ENCODE data around the gene KAT2A.

KAT2A gene

GRCh38 chr17:42135664-42136653, 14.8 kb upstream of the KAT2A start:
- Histone ChIP-seq H3K27me3 (ENCODE audit: control insufficient read depth in 2 of 2, insufficient read depth in 2 of 2, low read length in 2 of 2) (no peaks in the 10 kb centered on the region), H3K9ac (ENCODE audit: low read depth in 1 of 2, low read length in 2 of 2) (peak overlapping the region; percentile 60 to 65), H3K27ac (ENCODE audit: low read depth in 2 of 2, low read length in 2 of 2) (peak overlapping the region; percentile 91 to 95), H3K4me1 (ENCODE audit: control insufficient read depth in 2 of 2, insufficient read depth in 2 of 2, low read length in 2 of 2) (peaks cover 45 to 50% of the 10 kb centered on the region in 2 donors), H3K36me3 (ENCODE audit: control insufficient read depth in 2 of 2, insufficient read depth in 2 of 2, low read length in 2 of 2) (peaks cover 0 to 5% of the 10 kb centered on the region in 2 donors), H3K4me3 (ENCODE audit: low read length in 2 of 2) (peak overlapping the region; percentile 59 to 81), H3K9me3 (ENCODE audit: control insufficient read depth in 2 of 2, low read length in 2 of 2) (no peaks in the 10 kb centered on the region)

GRCh38 chr17:42135151-42135550, 14.0 kb upstream of the KAT2A start:
- peak overlapping the region; percentile 91 to 95 for H3K27ac ChIP-seq (ENCODE audit: low read depth in 2 of 2, low read length in 2 of 2)
- peak overlapping the region; percentile 29 to 59 for H3K4me3 ChIP-seq (ENCODE audit: low read length in 2 of 2)
- H3K9ac ChIP-seq (ENCODE audit: low read depth in 1 of 2, low read length in 2 of 2): peak overlapping the region; percentile 60 to 65
- H3K9me3 ChIP-seq (ENCODE audit: control insufficient read depth in 2 of 2, low read length in 2 of 2): no peaks in the 10 kb centered on the region
- no peaks in the 10 kb centered on the region for H3K27me3 ChIP-seq (ENCODE audit: control insufficient read depth in 2 of 2, insufficient read depth in 2 of 2, low read length in 2 of 2)
- H3K36me3 ChIP-seq (ENCODE audit: control insufficient read depth in 2 of 2, insufficient read depth in 2 of 2, low read length in 2 of 2): peaks cover 5 to 9% of the 10 kb centered on the region in 2 donors
- H3K4me1 ChIP-seq (ENCODE audit: control insufficient read depth in 2 of 2, insufficient read depth in 2 of 2, low read length in 2 of 2): peaks cover 47 to 50% of the 10 kb centered on the region in 2 donors

- no peaks in the 10 kb centered on the region for H3K9me3 ChIP-seq (ENCODE audit: control insufficient read depth in 2 of 2, low read length in 2 of 2)
- peak overlapping the region; percentile 80 to 95 for H3K27ac ChIP-seq (ENCODE audit: low read depth in 2 of 2, low read length in 2 of 2)
- peaks cover 47 to 50% of the 10 kb centered on the region in 2 donors for H3K4me1 ChIP-seq (ENCODE audit: control insufficient read depth in 2 of 2, insufficient read depth in 2 of 2, low read length in 2 of 2)
- peak overlapping the region; percentile 29 to 49 for H3K9ac ChIP-seq (ENCODE audit: low read depth in 1 of 2, low read length in 2 of 2)
- H3K36me3 ChIP-seq (ENCODE audit: control insufficient read depth in 2 of 2, insufficient read depth in 2 of 2, low read length in 2 of 2): peaks cover 21 to 22% of the 10 kb centered on the region in 2 donors
- no peaks in the 10 kb centered on the region for H3K27me3 ChIP-seq (ENCODE audit: control insufficient read depth in 2 of 2, insufficient read depth in 2 of 2, low read length in 2 of 2)
- H3K4me3 ChIP-seq (ENCODE audit: low read length in 2 of 2): peak overlapping the region in 1 of 2 donors; percentile 32
Observed at GRCh38 chr17:42133461-42134041, 12.4 kb upstream of the KAT2A start.

GRCh38 chr17:42132941-42133340, 11.8 kb upstream of the KAT2A start:
- Histone ChIP-seq H3K27me3 (ENCODE audit: control insufficient read depth in 2 of 2, insufficient read depth in 2 of 2, low read length in 2 of 2) (no peaks in the 10 kb centered on the region), H3K9ac (ENCODE audit: low read depth in 1 of 2, low read length in 2 of 2) (peak overlapping the region; percentile 29 to 49), H3K27ac (ENCODE audit: low read depth in 2 of 2, low read length in 2 of 2) (peak overlapping the region; percentile 80 to 95), H3K4me1 (ENCODE audit: control insufficient read depth in 2 of 2, insufficient read depth in 2 of 2, low read length in 2 of 2) (peaks cover 42 to 50% of the 10 kb centered on the region in 2 donors), H3K9me3 (ENCODE audit: control insufficient read depth in 2 of 2, low read length in 2 of 2) (no peaks in the 10 kb centered on the region), H3K4me3 (ENCODE audit: low read length in 2 of 2) (peak overlapping the region; percentile 1 to 22), H3K36me3 (ENCODE audit: control insufficient read depth in 2 of 2, insufficient read depth in 2 of 2, low read length in 2 of 2) (peaks cover 27 to 29% of the 10 kb centered on the region in 2 donors)

GRCh38 chr17:42131981-42132432, 10.8 kb upstream of the KAT2A start:
- H3K4me3 ChIP-seq (ENCODE audit: low read length in 2 of 2): no peak overlapping the region
- peaks cover 34 to 37% of the 10 kb centered on the region in 2 donors for H3K36me3 ChIP-seq (ENCODE audit: control insufficient read depth in 2 of 2, insufficient read depth in 2 of 2, low read length in 2 of 2)
- H3K27ac ChIP-seq (ENCODE audit: low read depth in 2 of 2, low read length in 2 of 2): peak overlapping the region; percentile 80 to 95
- no peak overlapping the region for H3K9ac ChIP-seq (ENCODE audit: low read depth in 1 of 2, low read length in 2 of 2)
- H3K27me3 ChIP-seq (ENCODE audit: control insufficient read depth in 2 of 2, insufficient read depth in 2 of 2, low read length in 2 of 2): no peaks in the 10 kb centered on the region
- H3K4me1 ChIP-seq (ENCODE audit: control insufficient read depth in 2 of 2, insufficient read depth in 2 of 2, low read length in 2 of 2): peaks cover 42 to 50% of the 10 kb centered on the region in 2 donors
- no peaks in the 10 kb centered on the region for H3K9me3 ChIP-seq (ENCODE audit: control insufficient read depth in 2 of 2, low read length in 2 of 2)

GRCh38 chr17:42131232-42131631, 10.1 kb upstream of the KAT2A start:
- peak overlapping the region in 1 of 2 donors; percentile 95 for H3K27ac ChIP-seq (ENCODE audit: low read depth in 2 of 2, low read length in 2 of 2)
- no peaks in the 10 kb centered on the region for H3K9me3 ChIP-seq (ENCODE audit: control insufficient read depth in 2 of 2, low read length in 2 of 2)
- H3K4me1 ChIP-seq (ENCODE audit: control insufficient read depth in 2 of 2, insufficient read depth in 2 of 2, low read length in 2 of 2): peaks cover 38 to 43% of the 10 kb centered on the region in 2 donors
- H3K9ac ChIP-seq (ENCODE audit: low read depth in 1 of 2, low read length in 2 of 2): no peak overlapping the region
- H3K4me3 ChIP-seq (ENCODE audit: low read length in 2 of 2): no peak overlapping the region
- peaks cover 39 to 43% of the 10 kb centered on the region in 2 donors for H3K36me3 ChIP-seq (ENCODE audit: control insufficient read depth in 2 of 2, insufficient read depth in 2 of 2, low read length in 2 of 2)
- no peaks in the 10 kb centered on the region for H3K27me3 ChIP-seq (ENCODE audit: control insufficient read depth in 2 of 2, insufficient read depth in 2 of 2, low read length in 2 of 2)

- Histone ChIP-seq H3K27ac (ENCODE audit: low read depth in 2 of 2, low read length in 2 of 2) (peak overlapping the region; percentile 43 to 95), H3K27me3 (ENCODE audit: control insufficient read depth in 2 of 2, insufficient read depth in 2 of 2, low read length in 2 of 2) (no peaks in the 10 kb centered on the region), H3K36me3 (ENCODE audit: control insufficient read depth in 2 of 2, insufficient read depth in 2 of 2, low read length in 2 of 2) (peaks cover 47 to 50% of the 10 kb centered on the region in 2 donors), H3K9me3 (ENCODE audit: control insufficient read depth in 2 of 2, low read length in 2 of 2) (no peaks in the 10 kb centered on the region), H3K9ac (ENCODE audit: low read depth in 1 of 2, low read length in 2 of 2) (no peak overlapping the region), H3K4me1 (ENCODE audit: control insufficient read depth in 2 of 2, insufficient read depth in 2 of 2, low read length in 2 of 2) (peaks cover 34 to 35% of the 10 kb centered on the region in 2 donors), H3K4me3 (ENCODE audit: low read length in 2 of 2) (no peak overlapping the region)
Observed at GRCh38 chr17:42130310-42130936, 9.3 kb upstream of the KAT2A start.

GRCh38 chr17:42129109-42129837, 8.1 kb upstream of the KAT2A start:
- H3K4me3 ChIP-seq (ENCODE audit: low read length in 2 of 2): no peak overlapping the region
- peaks cover 52 to 55% of the 10 kb centered on the region in 2 donors for H3K36me3 ChIP-seq (ENCODE audit: control insufficient read depth in 2 of 2, insufficient read depth in 2 of 2, low read length in 2 of 2)
- peak overlapping the region; percentile 43 to 95 for H3K27ac ChIP-seq (ENCODE audit: low read depth in 2 of 2, low read length in 2 of 2)
- no peak overlapping the region for H3K9ac ChIP-seq (ENCODE audit: low read depth in 1 of 2, low read length in 2 of 2)
- no peaks in the 10 kb centered on the region for H3K27me3 ChIP-seq (ENCODE audit: control insufficient read depth in 2 of 2, insufficient read depth in 2 of 2, low read length in 2 of 2)
- no peaks in the 10 kb centered on the region for H3K9me3 ChIP-seq (ENCODE audit: control insufficient read depth in 2 of 2, low read length in 2 of 2)
- H3K4me1 ChIP-seq (ENCODE audit: control insufficient read depth in 2 of 2, insufficient read depth in 2 of 2, low read length in 2 of 2): peaks cover 24% of the 10 kb centered on the region in 2 donors

- Histone ChIP-seq H3K4me1 (ENCODE audit: control insufficient read depth in 2 of 2, insufficient read depth in 2 of 2, low read length in 2 of 2) (peaks cover 10 to 13% of the 10 kb centered on the region in 2 donors), H3K9me3 (ENCODE audit: control insufficient read depth in 2 of 2, low read length in 2 of 2) (no peaks in the 10 kb centered on the region), H3K27ac (ENCODE audit: low read depth in 2 of 2, low read length in 2 of 2) (no peak overlapping the region), H3K4me3 (ENCODE audit: low read length in 2 of 2) (no peak overlapping the region), H3K9ac (ENCODE audit: low read depth in 1 of 2, low read length in 2 of 2) (no peak overlapping the region), H3K27me3 (ENCODE audit: control insufficient read depth in 2 of 2, insufficient read depth in 2 of 2, low read length in 2 of 2) (no peaks in the 10 kb centered on the region), H3K36me3 (ENCODE audit: control insufficient read depth in 2 of 2, insufficient read depth in 2 of 2, low read length in 2 of 2) (peaks cover 52 to 55% of the 10 kb centered on the region in 2 donors)
Observed at GRCh38 chr17:42127414-42127813, 6.2 kb upstream of the KAT2A start.
